HepG2 (cell line): Measurements from ENCODE around the gene XAF1. TPM values are rescaled to one million over a fixed set of nuclear protein-coding genes. Genes with fewer than 3 reads are reported as not detected.

Source experiments
- ATF7 ChIP-seq, 2 experiments: fragments of 450-650 bp in 1 of 2; sonication (generic) in 1 of 2; formaldehyde crosslinking in 1 of 2; IDR thresholded peaks; 2 replicates each; pipeline versions ENCODE4 v1.4.0 to v1.6.1; 2016 to 2020; ENCODE audit warnings: antibody characterized with exemption in 1 of 2, mild to moderate bottlenecking in 1 of 2, missing genetic modification reagents in 1 of 2
- HDAC2 ChIP-seq: sonication (generic); formaldehyde crosslinking; IDR thresholded peaks from 2 replicates; pipeline ENCODE4 v1.4.0; 2020; ENCODE audit warnings: missing genetic modification reagents
- HOXA7 ChIP-seq: sonication (generic); formaldehyde crosslinking; IDR thresholded peaks from 2 replicates; pipeline ENCODE4 v1.8.1; 2022; ENCODE audit warnings: mild to moderate bottlenecking, missing genetic modification reagents, moderate library complexity
- NCOA2 ChIP-seq: sonication (generic); formaldehyde crosslinking; IDR thresholded peaks from 2 replicates; pipeline ENCODE4 v1.8.0; 2022; ENCODE audit warnings: inconsistent platforms
- POLR2AphosphoS5 ChIP-seq: IDR thresholded peaks from 2 replicates; pipeline ENCODE4 v1.6.1; 2012; ENCODE audit warnings: low read depth, low read length
- RCOR2 ChIP-seq: IDR thresholded peaks from 2 replicates; pipeline ENCODE4 v1.6.1; 2016; ENCODE audit warnings: missing biosample characterization, missing genetic modification reagents
- SAFB2 ChIP-seq: sonication (generic); formaldehyde crosslinking; IDR thresholded peaks from 2 replicates; pipeline ENCODE4 v1.5.1; 2020; ENCODE audit warnings: missing genetic modification reagents, low read depth, mild to moderate bottlenecking, borderline replicate concordance
- SIX4 ChIP-seq: sonication (generic); formaldehyde crosslinking; IDR thresholded peaks from 2 replicates; pipeline ENCODE4 v1.4.0; 2020; ENCODE audit warnings: missing genetic modification reagents
- SP140L ChIP-seq: sonication (generic); formaldehyde crosslinking; IDR thresholded peaks from 2 replicates; pipeline ENCODE4 v1.4.0; 2020; ENCODE audit warnings: missing genetic modification reagents, borderline replicate concordance
- SRSF9 ChIP-seq: fragments of 200-400 bp; formaldehyde crosslinking; IDR thresholded peaks from 2 replicates; pipeline ENCODE4 v1.6.1; 2018; ENCODE audit warnings: borderline replicate concordance, mild to moderate bottlenecking, low read depth, low read length; ENCODE audit not compliant: insufficient read depth, poor library complexity, severe bottlenecking
- ZBTB7A ChIP-seq: sonication (generic); formaldehyde crosslinking; IDR thresholded peaks from 2 replicates; pipeline ENCODE4 v1.8.0; 2022; ENCODE audit warnings: mild to moderate bottlenecking, missing genetic modification reagents
- ZNF253 ChIP-seq: sonication (generic); formaldehyde crosslinking; IDR thresholded peaks from 2 replicates; pipeline ENCODE4 v1.8.0; 2022; ENCODE audit warnings: mild to moderate bottlenecking, missing genetic modification reagents, borderline replicate concordance
- ZNF331 ChIP-seq: sonication (generic); formaldehyde crosslinking; IDR thresholded peaks from 2 replicates; pipeline ENCODE4 v1.4.0; 2020; ENCODE audit warnings: missing genetic modification reagents
- ZNF44 ChIP-seq: sonication (generic); formaldehyde crosslinking; IDR thresholded peaks from 2 replicates; pipeline ENCODE4 v1.5.1; 2020; ENCODE audit warnings: mild to moderate bottlenecking, missing genetic modification reagents
- ZNF558 ChIP-seq: sonication (generic); formaldehyde crosslinking; IDR thresholded peaks from 2 replicates; pipeline ENCODE4 v1.9.0; 2022; ENCODE audit warnings: mild to moderate bottlenecking, missing genetic modification reagents, borderline replicate concordance
- ZNF780A ChIP-seq: sonication (generic); formaldehyde crosslinking; IDR thresholded peaks from 2 replicates; pipeline ENCODE4 v1.8.0; 2022; ENCODE audit warnings: mild to moderate bottlenecking, missing genetic modification reagents, moderate library complexity
- polyA plus RNA-seq, 8 experiments: library from polyadenylated mRNA; depleted of rRNA in 3 of 8; stranded (reverse) in 7 of 8; unstranded in 1 of 8; fragments of >200 nt; fragmentation: Illumina TruSeq in 4 of 8; extraction: Trizol in 4 of 8; gene quantifications; 2 replicates each; pipeline versions ENCODE4 v1.2.1 to v1.2.3, GENCODE V29; 2011 to 2016; ENCODE audit warnings: low read depth in 4 of 8, missing spikeins in 1 of 8, mixed read lengths in 1 of 8; ENCODE audit not compliant: insufficient read depth in 1 of 8
- total RNA-seq, 5 experiments: library from RNA; depleted of rRNA; stranded (reverse); fragments of >200 nt; fragmentation: Illumina TruSeq; extraction: Trizol; gene quantifications; 2 replicates each; pipeline ENCODE4 v1.2.3, GENCODE V29; 2016; ENCODE audit warnings: low read depth in 1 of 5
- TF ChIP-seq, protein P1 (sequence below): sonication (generic); formaldehyde crosslinking; IDR thresholded peaks from 2 replicates; pipeline ENCODE4 v1.4.0; 2020; ENCODE audit warnings: missing genetic modification reagents, borderline replicate concordance
- TF ChIP-seq, protein P2 (sequence below): sonication (generic); formaldehyde crosslinking; IDR thresholded peaks from 2 replicates; pipeline ENCODE4 v1.8.1; 2023; ENCODE audit warnings: mild to moderate bottlenecking, missing genetic modification reagents, borderline replicate concordance
- TF ChIP-seq, protein P3 (sequence below): IDR thresholded peaks from 2 replicates; pipeline ENCODE4 v1.6.1; 2012; ENCODE audit warnings: low read length, improper control_type of control experiment
- TF ChIP-seq, protein P4 (sequence below): IDR thresholded peaks from 2 replicates; pipeline ENCODE4 v1.6.1; 2016; ENCODE audit warnings: missing compliant biosample characterization, missing genetic modification reagents, borderline replicate concordance
- TF ChIP-seq, protein P5 (sequence below): IDR thresholded peaks from 2 replicates; pipeline ENCODE4 v1.6.1; 2016; ENCODE audit warnings: mild to moderate bottlenecking

Gene XAF1
- total and polyA plus RNA-seq, 2 of the 13 experiments (the other 11 are each of a cell fraction or from before 2014, with no cell fraction given): 1.2 to 2.4 TPM

DNA sequence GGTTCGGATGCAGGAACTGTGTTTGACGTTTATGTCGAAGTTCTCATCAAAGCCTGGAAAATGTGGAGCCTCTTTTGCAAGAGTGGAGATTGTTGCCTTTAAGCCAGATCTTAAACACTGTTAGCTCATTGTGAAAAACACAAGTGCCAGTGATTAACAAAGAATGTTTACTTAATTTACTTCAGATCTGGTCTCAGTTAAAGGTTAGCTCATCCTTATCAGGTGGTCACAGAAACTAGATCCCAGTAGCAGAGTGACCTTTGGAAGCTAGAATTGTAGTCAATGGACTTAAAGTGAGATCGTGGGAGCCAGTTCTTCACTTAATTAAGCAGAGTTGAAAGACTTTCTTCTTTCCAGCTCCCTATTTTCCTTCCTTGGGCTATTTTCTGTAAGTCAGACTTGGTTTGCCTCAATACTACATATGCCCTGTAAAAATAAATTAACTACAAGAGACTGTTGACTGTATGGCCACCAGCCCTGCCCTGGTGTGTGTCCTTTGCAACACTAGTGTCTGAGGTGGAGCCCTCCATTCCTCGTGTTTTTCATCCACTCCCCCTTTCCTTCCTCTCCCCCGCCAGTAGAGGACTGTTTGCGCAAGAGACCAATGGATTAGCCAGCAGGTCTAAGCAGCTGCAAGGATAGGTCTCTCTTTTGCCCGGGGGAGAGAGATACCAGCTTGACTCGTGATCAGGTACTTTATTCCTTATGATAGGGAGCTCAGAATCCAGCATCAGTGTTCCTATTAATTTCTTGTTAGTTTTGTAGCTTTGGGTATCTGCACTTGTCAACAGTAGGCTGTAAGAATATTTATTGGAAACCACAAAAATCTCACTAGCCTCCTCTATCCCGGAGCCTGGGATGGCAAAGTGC lies 40.4 kb downstream of the XAF1 start (continued):
- TF ChIP-seq SP140L (CRISPR knock-in tag) (no peak), NCOA2 (peak; percentile 63; the same call in 1 of the 2 replicates), RCOR2 (peak; percentile 59; the same call in 1 of the 2 replicates), ZNF44 (CRISPR knock-in tag) (no peak), ZNF558 (no peak; the same call in 1 of the 2 replicates), ZNF780A (CRISPR knock-in tag) (no peak), SRSF9 (no peak), HDAC2 (CRISPR knock-in tag) (peak; percentile 53; the same call in 1 of the 2 replicates), POLR2AphosphoS5 (no peak), ZBTB7A (CRISPR knock-in tag) (no peak), SIX4 (CRISPR knock-in tag) (peak; percentile 90), ATF7 (IDR thresholded peaks at IDR 0.05) (0 out of 2 replicates have a peak, but pooled peaks have one; percentile 4), ATF7 (CRISPR knock-in tag; IDR thresholded peaks at IDR 0.05) (no peak; the same call in 1 of the 2 replicates), HOXA7 (no peak), SAFB2 (CRISPR knock-in tag) (no peak), ZNF253 (CRISPR knock-in tag) (no peak), ZNF331 (no peak)
- TF ChIP-seq, protein P1, sequence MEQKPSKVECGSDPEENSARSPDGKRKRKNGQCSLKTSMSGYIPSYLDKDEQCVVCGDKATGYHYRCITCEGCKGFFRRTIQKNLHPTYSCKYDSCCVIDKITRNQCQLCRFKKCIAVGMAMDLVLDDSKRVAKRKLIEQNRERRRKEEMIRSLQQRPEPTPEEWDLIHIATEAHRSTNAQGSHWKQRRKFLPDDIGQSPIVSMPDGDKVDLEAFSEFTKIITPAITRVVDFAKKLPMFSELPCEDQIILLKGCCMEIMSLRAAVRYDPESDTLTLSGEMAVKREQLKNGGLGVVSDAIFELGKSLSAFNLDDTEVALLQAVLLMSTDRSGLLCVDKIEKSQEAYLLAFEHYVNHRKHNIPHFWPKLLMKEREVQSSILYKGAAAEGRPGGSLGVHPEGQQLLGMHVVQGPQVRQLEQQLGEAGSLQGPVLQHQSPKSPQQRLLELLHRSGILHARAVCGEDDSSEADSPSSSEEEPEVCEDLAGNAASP (CRISPR knock-in tag): no peak
- TF ChIP-seq, protein P2, sequence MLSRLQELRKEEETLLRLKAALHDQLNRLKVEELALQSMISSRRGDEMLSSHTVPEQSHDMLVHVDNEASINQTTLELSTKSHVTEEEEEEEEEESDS: no peak
- TF ChIP-seq, protein P3, sequence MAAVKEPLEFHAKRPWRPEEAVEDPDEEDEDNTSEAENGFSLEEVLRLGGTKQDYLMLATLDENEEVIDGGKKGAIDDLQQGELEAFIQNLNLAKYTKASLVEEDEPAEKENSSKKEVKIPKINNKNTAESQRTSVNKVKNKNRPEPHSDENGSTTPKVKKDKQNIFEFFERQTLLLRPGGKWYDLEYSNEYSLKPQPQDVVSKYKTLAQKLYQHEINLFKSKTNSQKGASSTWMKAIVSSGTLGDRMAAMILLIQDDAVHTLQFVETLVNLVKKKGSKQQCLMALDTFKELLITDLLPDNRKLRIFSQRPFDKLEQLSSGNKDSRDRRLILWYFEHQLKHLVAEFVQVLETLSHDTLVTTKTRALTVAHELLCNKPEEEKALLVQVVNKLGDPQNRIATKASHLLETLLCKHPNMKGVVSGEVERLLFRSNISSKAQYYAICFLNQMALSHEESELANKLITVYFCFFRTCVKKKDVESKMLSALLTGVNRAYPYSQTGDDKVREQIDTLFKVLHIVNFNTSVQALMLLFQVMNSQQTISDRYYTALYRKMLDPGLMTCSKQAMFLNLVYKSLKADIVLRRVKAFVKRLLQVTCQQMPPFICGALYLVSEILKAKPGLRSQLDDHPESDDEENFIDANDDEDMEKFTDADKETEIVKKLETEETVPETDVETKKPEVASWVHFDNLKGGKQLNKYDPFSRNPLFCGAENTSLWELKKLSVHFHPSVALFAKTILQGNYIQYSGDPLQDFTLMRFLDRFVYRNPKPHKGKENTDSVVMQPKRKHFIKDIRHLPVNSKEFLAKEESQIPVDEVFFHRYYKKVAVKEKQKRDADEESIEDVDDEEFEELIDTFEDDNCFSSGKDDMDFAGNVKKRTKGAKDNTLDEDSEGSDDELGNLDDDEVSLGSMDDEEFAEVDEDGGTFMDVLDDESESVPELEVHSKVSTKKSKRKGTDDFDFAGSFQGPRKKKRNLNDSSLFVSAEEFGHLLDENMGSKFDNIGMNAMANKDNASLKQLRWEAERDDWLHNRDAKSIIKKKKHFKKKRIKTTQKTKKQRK: no peak
- TF ChIP-seq, protein P4, sequence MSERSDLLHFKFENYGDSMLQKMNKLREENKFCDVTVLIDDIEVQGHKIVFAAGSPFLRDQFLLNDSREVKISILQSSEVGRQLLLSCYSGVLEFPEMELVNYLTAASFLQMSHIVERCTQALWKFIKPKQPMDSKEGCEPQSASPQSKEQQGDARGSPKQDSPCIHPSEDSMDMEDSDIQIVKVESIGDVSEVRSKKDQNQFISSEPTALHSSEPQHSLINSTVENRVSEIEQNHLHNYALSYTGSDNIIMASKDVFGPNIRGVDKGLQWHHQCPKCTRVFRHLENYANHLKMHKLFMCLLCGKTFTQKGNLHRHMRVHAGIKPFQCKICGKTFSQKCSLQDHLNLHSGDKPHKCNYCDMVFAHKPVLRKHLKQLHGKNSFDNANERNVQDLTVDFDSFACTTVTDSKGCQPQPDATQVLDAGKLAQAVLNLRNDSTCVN: no peak
- TF ChIP-seq, protein P5, sequence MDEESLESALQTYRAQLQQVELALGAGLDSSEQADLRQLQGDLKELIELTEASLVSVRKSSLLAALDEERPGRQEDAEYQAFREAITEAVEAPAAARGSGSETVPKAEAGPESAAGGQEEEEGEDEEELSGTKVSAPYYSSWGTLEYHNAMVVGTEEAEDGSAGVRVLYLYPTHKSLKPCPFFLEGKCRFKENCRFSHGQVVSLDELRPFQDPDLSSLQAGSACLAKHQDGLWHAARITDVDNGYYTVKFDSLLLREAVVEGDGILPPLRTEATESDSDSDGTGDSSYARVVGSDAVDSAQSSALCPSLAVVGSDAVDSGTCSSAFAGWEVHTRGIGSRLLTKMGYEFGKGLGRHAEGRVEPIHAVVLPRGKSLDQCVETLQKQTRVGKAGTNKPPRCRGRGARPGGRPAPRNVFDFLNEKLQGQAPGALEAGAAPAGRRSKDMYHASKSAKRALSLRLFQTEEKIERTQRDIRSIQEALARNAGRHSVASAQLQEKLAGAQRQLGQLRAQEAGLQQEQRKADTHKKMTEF: peak; percentile 63
